RCC 7860 (cell line): ENCODE measurements around the gene PHF21A.
A peak's percentile ranks its signal among the peaks of the same experiment; 100 is the strongest.
"Not testable (repeated sequence)": the region's sequence is repeated elsewhere in the genome, so short reads cannot be mapped to it uniquely, and the experiment has no call there.

ENCODE experiments used
- DNase-seq: peaks from one replicate; pipeline ENCODE4 v3.0.0-alpha.2; 2015; ENCODE audit warnings: low spot score
- FAIRE-seq: peaks from 2 replicates; lab custom pipeline; 2012; peaks lifted over from hg19 to GRCh38; lab: Jason Lieb, UNC

Gene PHF21A

GRCh38 chr11:45906965-45907611 is 214.2 kb downstream of the PHF21A start, which contains the start of gene FREY1:
Gene FREY1, minus strand, starts transcription at chr11:45907271. Its CDS starts 26 bp downstream, at chr11:45907245.
- FAIRE-seq (no peak), DNase-seq (no peak)

GRCh38 chr11:45906096-45906682 is 215.1 kb downstream of the PHF21A start:
- no peak for DNase-seq
- FAIRE-seq, result no peak

DNA sequence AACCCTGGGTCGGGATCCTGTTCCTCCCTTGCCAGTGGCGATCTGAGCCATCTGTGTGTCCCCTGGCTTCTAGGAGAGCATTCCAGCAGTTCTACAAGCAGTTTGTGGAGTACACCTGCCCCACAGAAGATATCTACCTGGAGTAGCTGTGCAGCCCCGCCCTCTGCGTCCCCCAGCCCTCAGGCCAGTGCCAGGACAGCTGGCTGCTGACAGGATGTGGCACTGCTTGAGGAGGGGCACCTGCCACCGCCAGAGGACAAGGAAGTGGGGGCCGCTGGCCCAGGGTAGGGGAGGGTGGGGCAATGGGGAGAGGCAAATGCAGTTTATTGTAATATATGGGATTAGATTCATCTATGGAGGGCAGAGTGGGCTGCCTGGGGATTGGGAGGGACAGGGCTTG is 215.7 kb downstream of the PHF21A start:
- not testable (repeated sequence) for DNase-seq, FAIRE-seq

GRCh38 chr11:45905095-45905494 is 216.2 kb downstream of the PHF21A start:
- no peak for DNase-seq
- FAIRE-seq, result no peak

- DNase-seq (no peak), FAIRE-seq (no peak)
Observed at GRCh38 chr11:45904309-45904915, 216.8 kb downstream of the PHF21A start.

GRCh38 chr11:45902452-45903380 is 218.5 kb downstream of the PHF21A start:
- DNase-seq, result no peak
- no peak for FAIRE-seq

DNA sequence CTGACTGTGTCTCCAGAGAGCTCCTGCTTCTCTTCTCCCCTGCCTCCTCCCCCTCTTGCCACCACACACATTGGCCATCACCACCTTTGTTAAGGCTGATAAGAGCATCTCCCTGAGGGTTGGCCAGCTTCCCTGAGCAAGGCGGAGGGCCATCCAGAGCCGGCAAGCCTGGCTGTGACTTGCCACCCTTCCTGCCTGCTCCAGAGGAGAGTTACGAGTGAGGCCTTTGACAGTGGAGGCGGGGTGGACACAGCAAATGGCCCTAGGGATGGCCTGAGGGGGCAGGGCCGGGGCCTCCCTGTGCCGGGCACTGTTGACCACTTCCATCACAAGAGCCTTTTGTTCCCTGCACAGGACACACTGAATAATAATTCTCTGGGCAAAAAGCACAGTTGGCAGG is 219.6 kb downstream of the PHF21A start:
- no peak for FAIRE-seq
- DNase-seq, result no peak

GRCh38 chr11:45900916-45901617 is 220.2 kb downstream of the PHF21A start:
- FAIRE-seq, result no peak
- DNase-seq, result no peak

DNA sequence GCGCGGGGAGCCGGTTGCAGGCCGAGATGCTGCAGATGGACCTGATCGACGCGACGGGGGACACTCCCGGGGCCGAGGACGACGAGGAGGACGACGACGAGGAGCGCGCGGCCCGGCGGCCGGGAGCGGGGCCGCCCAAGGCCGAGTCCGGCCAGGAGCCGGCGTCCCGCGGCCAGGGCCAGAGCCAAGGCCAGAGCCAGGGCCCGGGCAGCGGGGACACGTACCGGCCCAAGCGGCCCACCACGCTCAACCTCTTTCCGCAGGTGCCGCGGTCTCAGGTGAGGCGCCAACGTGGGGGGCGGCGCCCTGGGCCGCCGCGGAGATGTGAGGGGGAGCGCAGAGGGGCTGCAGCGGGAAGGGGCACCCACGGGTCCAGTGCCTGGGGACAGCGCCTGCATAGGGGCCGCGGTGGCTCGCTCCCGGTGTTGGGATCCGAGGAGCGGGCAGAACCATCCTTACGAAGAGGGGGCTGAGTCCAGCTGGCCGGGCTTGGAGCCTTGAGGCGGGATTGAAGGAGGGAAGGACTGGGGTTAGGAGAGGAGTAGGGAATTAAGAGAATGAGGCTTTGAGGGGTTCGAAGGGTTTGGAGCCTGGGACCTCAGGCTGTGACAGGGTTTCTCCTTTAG is 221.0 kb downstream of the PHF21A start:
- not testable (repeated sequence) for DNase-seq, FAIRE-seq

- FAIRE-seq (no peak), DNase-seq (peak; percentile 62)
Observed at GRCh38 chr11:45899448-45900174, 221.6 kb downstream of the PHF21A start.

DNA sequence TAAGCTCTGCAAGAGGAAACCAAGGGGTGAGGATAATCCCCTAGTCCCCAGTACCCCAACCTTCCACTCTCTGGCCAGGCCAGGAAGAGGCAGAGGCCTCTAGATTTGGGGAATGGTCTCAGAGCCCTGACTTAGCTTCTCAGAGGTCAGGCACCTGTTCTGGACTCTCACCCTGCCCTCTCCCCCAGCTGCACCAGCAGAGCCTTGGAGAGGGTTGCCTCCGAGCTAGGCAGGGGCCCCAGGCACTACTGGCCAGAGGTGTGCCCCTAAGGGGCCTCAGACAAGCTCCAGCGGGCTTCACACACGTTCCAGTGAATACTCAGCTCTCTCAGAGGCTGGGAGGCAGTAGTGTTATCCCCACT is 222.2 kb downstream of the PHF21A start:
- FAIRE-seq (no peak), DNase-seq (no peak)

DNA sequence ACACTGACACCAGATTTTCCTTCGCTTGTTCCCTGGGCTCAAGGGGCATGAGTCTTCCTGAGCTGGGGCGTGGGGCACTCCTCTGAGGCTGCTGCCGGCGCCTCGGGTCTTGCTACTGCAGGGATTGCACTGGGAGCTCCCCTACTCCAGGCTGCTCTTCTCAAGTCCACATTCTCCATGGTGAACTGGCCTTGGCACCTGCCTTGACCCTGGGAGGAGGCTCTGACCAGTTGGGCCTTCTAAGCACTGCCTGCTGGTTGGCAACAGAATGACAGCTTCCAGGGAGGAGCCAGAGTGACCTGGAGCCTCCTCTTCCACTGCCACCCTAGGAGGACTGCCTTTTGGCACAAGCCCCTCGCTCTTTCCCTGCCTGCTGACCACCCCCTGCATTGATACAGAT is 223.7 kb downstream of the PHF21A start:
- no peak for DNase-seq
- no peak for FAIRE-seq

DNA sequence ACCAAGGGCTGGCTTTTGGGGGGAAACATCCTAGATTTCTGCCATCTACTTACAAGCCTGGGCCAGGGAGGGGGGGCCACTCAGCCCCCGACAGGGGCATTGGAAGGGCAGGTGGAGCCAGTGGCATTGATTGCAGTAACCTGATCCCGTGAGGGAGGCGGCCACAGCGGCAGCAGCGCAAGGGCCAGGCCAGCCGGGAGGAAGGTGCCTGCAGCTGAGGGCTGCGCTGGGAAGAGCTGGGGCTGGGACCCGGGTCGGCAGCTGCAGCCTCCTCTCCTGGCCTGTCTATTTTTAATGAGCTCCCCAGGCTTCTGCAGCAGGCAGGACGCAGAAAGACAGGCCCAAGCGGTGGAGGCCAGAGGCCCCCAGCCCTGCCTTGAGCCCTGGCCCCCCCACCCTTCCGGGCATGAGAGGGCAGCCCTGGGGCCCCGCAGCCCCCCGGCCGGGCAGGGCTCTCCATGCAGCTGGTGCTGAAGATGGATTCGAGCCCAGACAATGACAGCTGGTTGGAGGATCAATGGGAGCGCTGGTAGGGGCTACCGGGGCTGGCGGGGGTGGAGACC is 224.8 kb downstream of the PHF21A start:
- no peak for DNase-seq
- no peak for FAIRE-seq

- no peak for FAIRE-seq
Observed at GRCh38 chr11:45895553-45896259, 225.5 kb downstream of the PHF21A start.

GRCh38 chr11:45894555-45895247 is 226.6 kb downstream of the PHF21A start:
- DNase-seq (no peak), FAIRE-seq (no peak)

More at GRCh38 chr11:45895553-45896259, 225.5 kb downstream of the PHF21A start:
- DNase-seq, result no peak

DNA sequence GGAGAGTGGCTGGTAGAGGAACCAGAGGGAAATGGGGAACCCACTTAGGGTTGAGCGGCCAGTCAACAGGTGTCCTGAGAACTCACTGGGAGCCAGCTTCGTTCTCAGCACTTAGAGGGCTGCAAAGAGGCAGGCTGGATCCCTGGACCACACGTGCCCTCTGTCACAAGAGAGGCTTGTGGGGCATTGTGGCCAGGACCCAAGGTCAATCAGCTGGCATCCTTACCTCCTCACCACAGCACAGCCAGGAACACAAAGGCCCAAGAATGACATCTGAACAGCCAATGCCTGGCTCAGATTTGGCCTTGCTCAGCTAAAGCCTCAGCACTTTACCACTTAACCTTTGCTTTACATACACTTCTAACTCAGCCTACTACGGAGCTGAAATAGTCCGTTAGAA is 228.4 kb downstream of the PHF21A start:
- no peak for FAIRE-seq
- DNase-seq, result no peak

DNA sequence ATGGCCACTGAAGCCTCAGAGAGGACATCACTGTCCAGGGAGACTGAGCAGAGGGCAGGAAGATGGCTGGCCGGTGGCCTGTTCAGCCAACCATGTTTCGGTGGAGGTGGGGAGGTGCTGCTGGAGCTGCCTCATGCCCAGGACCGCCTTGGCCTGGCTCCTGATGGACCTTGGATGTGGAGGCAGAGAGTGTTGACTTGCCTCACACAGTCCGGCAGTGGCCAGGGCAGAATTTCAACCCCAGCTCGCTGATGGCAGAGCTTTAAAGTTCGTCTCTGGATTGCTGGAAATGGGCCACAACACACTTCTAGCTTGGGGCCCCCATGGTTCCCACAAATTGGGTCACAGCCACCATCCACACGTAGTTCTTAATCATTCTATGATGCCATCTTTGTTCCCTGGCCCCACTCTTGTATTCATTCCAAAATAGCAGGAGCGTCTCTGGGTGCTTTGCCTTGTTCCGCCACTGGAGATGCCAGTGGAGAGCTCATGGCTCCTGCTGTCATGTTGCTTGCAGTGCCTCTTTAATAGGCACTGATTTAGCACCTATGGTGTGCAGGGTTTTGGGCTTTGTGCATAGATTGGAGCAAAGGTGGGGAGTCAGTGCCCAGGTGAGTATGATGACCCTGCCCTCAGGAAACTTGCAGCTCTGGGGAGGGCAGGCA is 230.2 kb downstream of the PHF21A start:
- FAIRE-seq, result no peak
- DNase-seq, result no peak
